ENCODE data around the gene RASEF. TPM values are rescaled to one million over a fixed set of nuclear protein-coding genes. Genes with fewer than 3 reads are reported as not detected.

Gene RASEF
- total RNA-seq, 1 experiment from 2014 or later, result 2.2 TPM

GRCh38 chr9:83065233-83065632 lies 2.3 kb upstream of the RASEF start:
- H2AK5ac ChIP-seq (ENCODE audit: insufficient read length, low read length), result no peak overlapping the region
- no peak overlapping the region for H2BK15ac ChIP-seq (ENCODE audit: low read depth, low read length)
- no peak overlapping the region for H3K56ac ChIP-seq (ENCODE audit: insufficient read length, low read depth, low read length)
- no peaks in the 10 kb centered on the region for H4K20me1 ChIP-seq (ENCODE audit: control insufficient read depth, insufficient read depth, insufficient read length)
- peaks cover 15% of the 10 kb centered on the region for H3K23me2 ChIP-seq (ENCODE audit: insufficient read length, low read depth, low read length, poor library complexity, severe bottlenecking)
- no peaks in the 10 kb centered on the region for H3K4me1 ChIP-seq (ENCODE audit: insufficient read depth, low read length)
- peaks cover 18 to 23% of the 10 kb centered on the region in 2 experiments for H3K4me1 Mint-ChIP-seq
- DNase-seq, result no peak
- no peak overlapping the region for H3K27ac ChIP-seq (ENCODE audit: insufficient read length, low read depth, low read length)
- WGBS (ENCODE audit: extremely low coverage, insufficient read length, low lambda C conversion rate), result no CpG with 5 or more reads among the region's 1 CpG
- no peak overlapping the region for H3K9ac ChIP-seq (ENCODE audit: extremely low read depth, insufficient read length, low read length)
- no peak overlapping the region for H2BK5ac ChIP-seq (ENCODE audit: insufficient read length, low read length)
- H3K79me2 ChIP-seq (ENCODE audit: insufficient read depth, low read length), result no peaks in the 10 kb centered on the region
- no peak overlapping the region for H4K91ac ChIP-seq (ENCODE audit: insufficient read length, low read depth, low read length)
- H3K9me3 ChIP-seq (ENCODE audit: control insufficient read depth, low read depth, low read length), result no peaks in the 10 kb centered on the region
- H3K36me3 Mint-ChIP-seq (ENCODE audit: insufficient read depth in 1 of 3, low read depth in 3 of 3), result no peaks in the 10 kb centered on the region
- H2BK12ac ChIP-seq (ENCODE audit: insufficient read length, low read depth, low read length), result no peak overlapping the region
- no peak overlapping the region for H4K5ac ChIP-seq (ENCODE audit: insufficient read length, low read depth, low read length)
- H3K27me3 ChIP-seq (ENCODE audit: insufficient read depth, low read length), result peaks cover 10% of the 10 kb centered on the region; the same call in 1 of the 2 replicates
- no peak overlapping the region for H3K4me3 Mint-ChIP-seq
- no peak overlapping the region for H3K4me2 ChIP-seq (ENCODE audit: insufficient read depth, insufficient read length, low read length)
- no peak overlapping the region for H4K8ac ChIP-seq (replicated peaks; ENCODE audit: insufficient read length, low read depth, low read length)
- no peak overlapping the region for H3K4ac ChIP-seq (ENCODE audit: low read depth, low read length)
- no peak overlapping the region for H3K23ac ChIP-seq (ENCODE audit: insufficient read length, low read depth, low read length)
- H3K27me3 Mint-ChIP-seq (ENCODE audit: low read depth), result peaks cover 51% of the 10 kb centered on the region
- no peak overlapping the region for H3T11ph ChIP-seq (ENCODE audit: low read length)
- no peak overlapping the region for H2BK20ac ChIP-seq (ENCODE audit: low read depth, low read length, poor library complexity, severe bottlenecking)
- no peak overlapping the region for H3K18ac ChIP-seq (ENCODE audit: insufficient read length, low read depth, low read length)
- H3K9me3 Mint-ChIP-seq, result no peaks in the 10 kb centered on the region; a peak in 1 of 5 replicates
- H3K14ac ChIP-seq (ENCODE audit: insufficient read depth, low read length), result no peak overlapping the region
- no peak for TF ChIP-seq CTCF (conservative IDR thresholded peaks at IDR 0.05)
- H2AFZ ChIP-seq (ENCODE audit: low read length), result no peak overlapping the region
- no peaks in the 10 kb centered on the region for H3K79me1 ChIP-seq (ENCODE audit: insufficient read depth, low read depth, low read length, poor library complexity, severe bottlenecking)
- no peak overlapping the region for H3K27ac Mint-ChIP-seq
- no peak overlapping the region for H2BK120ac ChIP-seq (ENCODE audit: low read depth, low read length, poor library complexity, severe bottlenecking)

All from H9 (cell line).